ENCODE results near the gene BBS12. TPM values are rescaled to one million over a fixed set of nuclear protein-coding genes. Genes with fewer than 3 reads are reported as not detected.
A peak's percentile ranks its signal among the peaks of the same experiment; 100 is the strongest.

BBS12 gene
- polyA plus RNA-seq, 2 of the 4 experiments (the other 2 are of a cell fraction), result 3.2 to 3.4 TPM

GRCh38 chr4:122739174-122739573, 6.7 kb downstream of the BBS12 start:
- TF ChIP-seq ZNF302 (CRISPR knock-in tag; IDR thresholded peaks at IDR 0.05), result no peak
- no peak for TF ChIP-seq CEBPB (IDR thresholded peaks at IDR 0.05)
- no peak for TF ChIP-seq HOXA7 (CRISPR knock-in tag; IDR thresholded peaks at IDR 0.05)
- no peak for TF ChIP-seq RAD21 (conservative IDR thresholded peaks at IDR 0.05 in 1 of 2, IDR thresholded peaks at IDR 0.05 in 1 of 2)
- CTCF ChIA-PET, result interaction anchor here (1.8 kb wide), 1 partner anchor 19 kb away, joined by 9 read pairs; no protein-coding TSS in a partner anchor
- ATAC-seq (no peak), DNase-seq (ENCODE audit: low read depth in 1 of 2, low spot score in 1 of 2) (no peak), FAIRE-seq (no peak)
- H3K9me3 ChIP-seq, result no peaks in the 10 kb centered on the region
- POLR2A ChIA-PET, result no interaction called here
- no peak overlapping the region for H3K27ac ChIP-seq
- peaks cover 9% of the 10 kb centered on the region for H3K4me1 ChIP-seq
- H3K4me2 ChIP-seq, result no peak overlapping the region
- no peak overlapping the region for H3K4me3 ChIP-seq

DNA sequence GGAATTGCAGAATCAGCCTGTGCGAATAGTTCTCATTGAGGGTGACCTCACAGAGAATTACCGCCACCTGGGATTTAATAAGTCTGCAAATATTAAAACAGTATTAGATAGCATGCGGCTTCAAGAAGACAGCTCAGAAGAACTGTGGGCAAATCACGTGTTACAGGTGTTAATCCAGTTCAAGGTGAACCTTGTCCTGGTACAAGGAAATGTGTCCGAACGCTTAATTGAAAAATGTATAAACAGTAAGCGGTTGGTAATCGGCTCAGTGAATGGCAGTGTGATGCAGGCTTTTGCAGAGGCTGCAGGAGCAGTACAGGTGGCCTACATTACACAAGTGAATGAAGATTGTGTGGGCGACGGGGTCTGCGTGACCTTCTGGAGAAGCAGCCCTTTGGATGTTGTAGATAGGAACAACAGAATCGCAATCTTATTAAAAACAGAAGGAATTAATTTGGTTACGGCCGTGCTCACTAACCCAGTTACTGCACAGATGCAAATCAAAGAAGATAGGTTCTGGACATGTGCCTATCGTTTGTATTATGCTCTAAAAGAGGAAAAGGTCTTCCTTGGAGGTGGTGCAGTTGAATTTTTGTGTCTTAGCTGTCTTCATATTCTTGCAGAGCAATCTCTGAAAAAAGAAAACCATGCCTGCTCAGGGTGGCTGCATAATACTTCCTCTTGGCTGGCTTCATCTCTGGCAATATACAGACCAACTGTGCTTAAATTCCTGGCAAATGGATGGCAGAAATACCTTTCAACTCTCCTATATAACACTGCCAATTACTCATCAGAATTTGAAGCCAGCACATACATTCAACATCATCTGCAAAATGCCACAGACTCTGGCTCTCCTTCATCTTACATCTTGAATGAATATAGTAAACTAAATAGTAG, 10.7 kb downstream of the BBS12 start:
- peaks cover 18% of the 10 kb centered on the region for H3K4me1 ChIP-seq
- no peaks in the 10 kb centered on the region for H3K9me3 ChIP-seq
- ChIA-PET CTCF (interaction anchor here (1.1 to 3.2 kb wide), 4 partner anchors 11 to 171 kb away, joined by 4 to 14 read pairs (median 10); partner anchors contain the start of gene BBS12), POLR2A (interaction anchor here (1.0 to 1.4 kb wide), 2 partner anchors 11 to 23 kb away, joined by 3 to 5 read pairs; partner anchors contain the start of gene BBS12)
- no peak for DNase-seq (ENCODE audit: low read depth in 1 of 2, low spot score in 1 of 2)
- no peak for FAIRE-seq
- peak overlapping the region in 1 of 2 experiments; percentile 38; a peak in 2 of 6 replicates for H3K27ac ChIP-seq
- peak overlapping the region; percentile 63; the same call in 2 of the 3 replicates for H3K4me2 ChIP-seq
- 94% methylated on average over 15 of the region's 15 CpGs for WGBS (ENCODE audit: missing lambda C conversion rate)
- no peak for ATAC-seq
- TF ChIP-seq, protein P1, sequence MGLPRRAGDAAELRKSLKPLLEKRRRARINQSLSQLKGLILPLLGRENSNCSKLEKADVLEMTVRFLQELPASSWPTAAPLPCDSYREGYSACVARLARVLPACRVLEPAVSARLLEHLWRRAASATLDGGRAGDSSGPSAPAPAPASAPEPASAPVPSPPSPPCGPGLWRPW (IDR thresholded peaks at IDR 0.05), result no peak
- TF ChIP-seq, protein P2, sequence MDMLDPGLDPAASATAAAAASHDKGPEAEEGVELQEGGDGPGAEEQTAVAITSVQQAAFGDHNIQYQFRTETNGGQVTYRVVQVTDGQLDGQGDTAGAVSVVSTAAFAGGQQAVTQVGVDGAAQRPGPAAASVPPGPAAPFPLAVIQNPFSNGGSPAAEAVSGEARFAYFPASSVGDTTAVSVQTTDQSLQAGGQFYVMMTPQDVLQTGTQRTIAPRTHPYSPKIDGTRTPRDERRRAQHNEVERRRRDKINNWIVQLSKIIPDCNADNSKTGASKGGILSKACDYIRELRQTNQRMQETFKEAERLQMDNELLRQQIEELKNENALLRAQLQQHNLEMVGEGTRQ (IDR thresholded peaks at IDR 0.05), result no peak
- no peak for TF ChIP-seq ATOH8 (CRISPR knock-in tag; IDR thresholded peaks at IDR 0.05; ENCODE audit: low read depth)
- H3K4me3 ChIP-seq, result no peak overlapping the region

DNA sequence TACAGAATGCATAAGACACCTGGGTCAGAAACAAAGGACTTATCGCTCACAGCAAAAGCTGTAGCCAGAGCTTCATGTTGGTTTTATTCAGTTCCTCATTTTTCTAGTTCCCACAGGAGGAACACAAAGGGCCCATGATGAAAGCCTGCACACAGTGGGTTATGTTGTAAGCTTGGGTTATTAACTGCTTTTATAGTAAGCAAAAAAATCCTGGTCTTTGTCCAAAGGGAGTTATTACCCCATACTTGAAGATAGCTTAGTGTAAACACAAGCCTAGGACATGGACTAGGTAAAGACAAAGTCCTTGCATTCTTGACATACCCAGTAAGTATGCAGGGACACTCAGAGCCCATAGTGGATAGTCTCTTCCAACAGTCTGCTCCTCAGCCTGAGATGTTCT, 11.7 kb downstream of the BBS12 start:
- Histone ChIP-seq H3K4me3 (no peak overlapping the region), H3K4me1 (peaks cover 18% of the 10 kb centered on the region), H3K4me2 (peak overlapping the region; percentile 63), H3K27ac (peak overlapping the region; percentile 57 to 74; a peak in 5 of 6 replicates), H3K9me3 (no peaks in the 10 kb centered on the region)
- ChIA-PET CTCF (interaction anchor here (1.1 to 3.2 kb wide), 4 partner anchors 12 to 170 kb away, joined by 4 to 14 read pairs (median 10); partner anchors contain the start of gene BBS12), POLR2A (interaction anchor here (1.0 to 1.4 kb wide), 2 partner anchors 12 to 22 kb away, joined by 3 to 5 read pairs; partner anchors contain the start of gene BBS12)
- no peak for TF ChIP-seq CHD2 (IDR thresholded peaks at IDR 0.05; ENCODE audit: low read length, partially characterized antibody)
- TF ChIP-seq SMC3 (IDR thresholded peaks at IDR 0.05), result 0 out of 3 replicates have a peak, but pooled peaks have one; percentile 6
- 0 out of 3 replicates have a peak, but pooled peaks have one; percentile 32 for TF ChIP-seq BCL3 (IDR thresholded peaks at IDR 0.05)
- peak; percentile 53 to 55; a peak in 3 of 4 replicates for TF ChIP-seq CEBPB (IDR thresholded peaks at IDR 0.05)
- DNase-seq (ENCODE audit: low read depth in 1 of 2, low spot score in 1 of 2), result peak in 1 of 2 experiments; percentile 57
- no peak for FAIRE-seq
- peak; percentile 85 to 95 for ATAC-seq
- WGBS (ENCODE audit: missing lambda C conversion rate), result 94% methylated on average over 1 of the region's 1 CpG

GRCh38 chr4:122746485-122746965, 14.0 kb downstream of the BBS12 start:
- no peak overlapping the region for H3K4me2 ChIP-seq
- TF ChIP-seq SREBF2 (IDR thresholded peaks at IDR 0.05) (no peak), ESRRA (IDR thresholded peaks at IDR 0.05; ENCODE audit: borderline replicate concordance, low read length) (no peak), BCL3 (IDR thresholded peaks at IDR 0.05) (no peak), MYC (IDR thresholded peaks at IDR 0.05; ENCODE audit: borderline replicate concordance, low read length) (no peak), KDM1A (IDR thresholded peaks at IDR 0.05; ENCODE audit: low read depth) (no peak), JUNB (IDR thresholded peaks at IDR 0.05) (no peak), HOXB13 (CRISPR knock-in tag; IDR thresholded peaks at IDR 0.05; ENCODE audit: low read depth) (no peak), FOXS1 (CRISPR knock-in tag; IDR thresholded peaks at IDR 0.05) (no peak), ZC3H11A (IDR thresholded peaks at IDR 0.05) (no peak), CBX2 (IDR thresholded peaks at IDR 0.05; ENCODE audit: borderline replicate concordance, low read depth) (no peak), MAFK (IDR thresholded peaks at IDR 0.05; ENCODE audit: partially characterized antibody) (no peak), NR3C1 (IDR thresholded peaks at IDR 0.05) (no peak), ZNF302 (CRISPR knock-in tag; IDR thresholded peaks at IDR 0.05) (no peak), FOSL2 (IDR thresholded peaks at IDR 0.05) (no peak), FOSL2 (CRISPR knock-in tag; IDR thresholded peaks at IDR 0.05) (no peak)
- ATAC-seq (no peak), FAIRE-seq (no peak), DNase-seq (ENCODE audit: low read depth in 1 of 2, low spot score in 1 of 2) (no peak)
- no peaks in the 10 kb centered on the region for H3K9me3 ChIP-seq
- WGBS (ENCODE audit: missing lambda C conversion rate), result 44% methylated on average over 2 of the region's 2 CpGs
- peaks cover 18% of the 10 kb centered on the region for H3K4me1 ChIP-seq
- no peak overlapping the region for H3K4me3 ChIP-seq
- POLR2A ChIA-PET, result no interaction called here
- no peak overlapping the region for H3K27ac ChIP-seq
- CTCF ChIA-PET, result interaction anchor here (0.6 to 3.2 kb wide), 5 partner anchors 10 to 168 kb away, joined by 3 to 14 read pairs (median 3); no protein-coding TSS in a partner anchor
